ENCODE measurements around the gene CPXM1.
A peak's percentile ranks its signal among the peaks of the same experiment; 100 is the strongest.

Gene CPXM1

DNA sequence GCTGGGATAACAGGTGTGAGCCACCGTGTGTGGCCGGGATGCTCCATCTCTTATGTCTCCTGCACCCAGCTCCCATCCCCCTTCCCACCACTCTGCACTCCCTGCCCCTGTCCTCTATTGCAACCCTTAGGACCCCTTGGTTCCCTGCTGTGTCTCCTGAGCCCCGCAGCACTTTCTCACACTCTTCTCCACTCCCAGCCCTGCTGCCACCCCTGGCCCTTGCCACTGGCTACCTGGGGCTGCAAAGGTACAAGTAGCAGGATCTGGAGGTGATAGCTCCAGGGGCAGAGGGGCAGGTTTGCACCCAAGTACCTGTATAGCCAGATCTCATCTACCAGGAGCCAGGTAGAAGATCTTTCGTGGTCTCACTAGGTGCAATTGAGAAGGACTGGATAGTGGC, 6.6 kb upstream of the CPXM1 start:
- no peak overlapping the region for H3K27ac ChIP-seq
- DNase-seq (ENCODE audit: low read depth, low spot score): no peak
- no peaks in the 10 kb centered on the region for H3K9me3 ChIP-seq (ENCODE audit: low read depth, low read length)
- no peak overlapping the region for H3K4me3 ChIP-seq
- H3K36me3 ChIP-seq (ENCODE audit: insufficient read depth, low read length): no peaks in the 10 kb centered on the region
- TF ChIP-seq FOXP2 (optimal IDR thresholded peaks at IDR 0.05; ENCODE audit: control extremely low read depth, extremely low read length, insufficient read depth) (no peak), EZH2 (IDR thresholded peaks at IDR 0.05) (no peak), POLR2AphosphoS5 (IDR thresholded peaks at IDR 0.05; ENCODE audit: borderline replicate concordance, low read depth, low read length) (no peak)
- no peak overlapping the region for H3K9ac ChIP-seq (ENCODE audit: insufficient read length)

DNA sequence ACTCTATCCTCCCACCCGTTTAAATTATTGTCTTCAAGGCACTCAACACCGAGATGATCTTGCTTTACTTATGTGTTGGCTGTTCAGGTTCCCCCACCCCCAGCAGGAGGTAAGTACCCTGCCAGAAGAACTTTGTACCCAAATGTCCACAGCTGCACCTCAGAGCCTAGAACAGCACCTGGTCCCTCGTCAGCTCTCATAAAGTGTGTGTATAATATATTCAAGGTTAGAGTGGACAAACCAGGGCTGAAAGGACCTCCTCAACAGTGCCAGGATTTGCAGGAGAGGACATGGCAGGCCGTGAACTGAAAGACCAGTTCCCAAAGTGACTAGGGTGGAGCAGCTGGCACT, 5.9 kb upstream of the CPXM1 start:
- Histone ChIP-seq H3K9me3 (ENCODE audit: low read depth, low read length) (no peaks in the 10 kb centered on the region), H3K36me3 (ENCODE audit: insufficient read depth, low read length) (no peaks in the 10 kb centered on the region), H3K4me3 (no peak overlapping the region), H3K27ac (no peak overlapping the region), H3K9ac (ENCODE audit: insufficient read length) (no peak overlapping the region)
- no peak for TF ChIP-seq EZH2 (IDR thresholded peaks at IDR 0.05)
- TF ChIP-seq FOXP2 (optimal IDR thresholded peaks at IDR 0.05; ENCODE audit: control extremely low read depth, extremely low read length, insufficient read depth): no peak
- no peak for TF ChIP-seq POLR2AphosphoS5 (IDR thresholded peaks at IDR 0.05; ENCODE audit: borderline replicate concordance, low read depth, low read length)
- no peak for DNase-seq (ENCODE audit: low read depth, low spot score)

DNA sequence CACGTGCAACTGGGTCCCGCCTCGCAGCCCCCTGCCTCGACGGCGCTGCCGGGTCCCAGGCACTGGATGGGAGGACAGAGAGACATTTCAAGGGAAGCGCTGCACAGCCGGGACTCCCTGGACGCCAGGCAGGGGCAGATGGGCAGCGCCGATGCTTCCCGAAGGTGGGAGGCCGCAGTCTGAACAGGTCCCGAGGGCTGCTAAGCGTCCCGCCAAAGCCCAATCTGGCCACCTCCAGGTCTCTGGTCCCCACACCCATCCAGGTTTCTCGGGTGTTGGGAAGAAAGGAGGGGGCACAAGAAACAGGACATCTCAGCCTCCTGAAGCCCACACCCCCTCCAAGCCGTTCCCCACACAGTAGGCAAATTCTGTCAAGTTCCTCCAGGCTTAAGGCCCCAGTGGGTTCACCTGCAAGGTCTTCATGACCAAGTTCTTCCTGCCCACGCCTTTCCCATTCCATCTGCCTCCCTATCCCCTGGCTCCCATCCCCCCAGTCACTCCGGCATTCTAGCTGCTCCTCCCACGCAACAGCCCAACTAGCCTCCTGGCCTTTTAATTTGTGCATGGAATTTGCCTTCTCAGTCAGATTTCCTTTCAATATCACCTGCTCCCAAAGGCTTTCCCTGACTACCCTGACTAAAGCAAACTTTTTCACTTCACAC, 5.4 kb upstream of the CPXM1 start:
- TF ChIP-seq EZH2 (IDR thresholded peaks at IDR 0.05): no peak
- Histone ChIP-seq H3K9me3 (ENCODE audit: low read depth, low read length) (no peaks in the 10 kb centered on the region), H3K36me3 (ENCODE audit: insufficient read depth, low read length) (no peaks in the 10 kb centered on the region), H3K4me3 (no peak overlapping the region), H3K9ac (ENCODE audit: insufficient read length) (no peak overlapping the region), H3K27ac (no peak overlapping the region)
- DNase-seq (ENCODE audit: low read depth, low spot score): no peak

DNA sequence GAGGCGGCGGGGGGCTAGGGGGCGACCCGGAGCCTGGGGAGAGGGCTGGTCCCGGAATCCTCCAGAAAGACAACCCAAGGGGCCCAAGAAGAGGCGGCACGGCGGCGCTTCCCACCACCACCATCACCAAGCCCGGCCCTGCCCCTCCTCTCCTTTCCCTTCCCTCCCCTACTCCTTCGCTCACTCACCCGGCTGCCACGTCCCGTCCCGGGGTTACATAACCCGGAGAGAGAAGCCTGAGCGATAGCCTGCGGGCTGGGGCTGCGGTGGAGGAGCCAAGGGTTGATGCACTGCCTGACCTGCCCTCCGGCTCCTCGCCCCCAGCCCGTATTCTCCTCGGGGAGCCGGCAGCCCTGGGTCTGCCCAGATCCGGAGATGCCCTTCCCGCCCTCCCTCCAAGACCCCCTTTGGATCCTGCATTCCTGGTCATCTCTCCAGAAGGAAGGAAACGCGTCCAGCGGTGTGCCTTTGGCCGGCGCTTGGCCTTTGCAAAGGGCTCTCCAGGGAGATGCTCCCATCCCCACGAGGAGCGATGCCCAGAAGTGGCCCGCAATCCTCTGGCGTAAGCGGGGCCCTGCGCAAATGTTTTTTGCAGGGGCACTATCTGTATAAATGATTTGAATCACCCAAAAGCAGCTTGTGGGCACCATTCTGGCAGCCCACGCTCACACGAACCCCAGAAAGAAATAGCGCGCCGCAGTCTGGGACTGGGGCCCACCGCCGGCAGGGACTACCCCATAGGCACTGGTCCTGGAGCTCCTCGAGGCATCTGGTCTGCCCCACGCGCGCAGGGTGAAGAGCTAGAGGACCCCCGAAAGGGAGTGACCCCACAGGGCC, 4.6 kb upstream of the CPXM1 start:
- DNase-seq (ENCODE audit: low read depth, low spot score): no peak

DNA sequence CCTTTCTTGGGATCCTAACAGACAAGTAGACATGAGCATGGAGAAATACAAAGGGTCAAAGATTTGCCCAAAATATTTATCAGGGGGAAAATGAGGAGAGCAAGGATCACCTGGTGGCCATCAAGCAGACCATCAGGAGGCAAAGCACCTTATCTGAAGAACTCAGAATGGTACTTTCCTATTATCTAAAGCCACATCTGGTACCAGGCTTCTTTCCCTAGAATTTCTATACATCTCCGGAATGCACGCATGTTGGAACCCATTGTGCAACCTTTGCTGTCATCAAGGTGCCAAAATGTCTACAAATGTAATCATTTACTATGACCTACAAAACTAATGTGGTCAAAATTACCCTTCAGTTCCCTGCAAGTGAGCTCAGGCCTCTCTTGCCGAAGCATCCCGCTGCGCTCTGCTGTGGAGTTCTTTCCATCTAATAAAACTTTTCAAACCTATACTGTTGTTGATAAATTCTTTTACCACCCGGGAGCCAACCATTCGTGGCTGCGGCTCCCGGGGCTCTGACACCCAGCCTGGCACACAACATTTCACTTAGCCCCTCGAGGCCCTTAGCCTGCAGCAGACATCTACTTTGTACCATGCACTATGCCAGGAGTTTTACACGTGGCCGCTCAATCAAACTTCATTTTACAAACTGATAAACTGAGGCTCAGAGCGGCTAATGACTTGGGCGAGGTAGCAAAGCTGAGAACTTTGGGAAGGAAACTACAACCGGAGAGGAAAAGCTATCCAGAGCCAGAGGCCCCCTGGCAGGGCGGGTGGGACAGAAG, 3.8 kb upstream of the CPXM1 start:
- Histone ChIP-seq H3K27ac (no peak overlapping the region), H3K9me3 (ENCODE audit: low read depth, low read length) (no peaks in the 10 kb centered on the region), H3K36me3 (ENCODE audit: insufficient read depth, low read length) (no peaks in the 10 kb centered on the region), H3K4me3 (no peak overlapping the region), H3K9ac (ENCODE audit: insufficient read length) (no peak overlapping the region)
- TF ChIP-seq FOXP2 (optimal IDR thresholded peaks at IDR 0.05; ENCODE audit: control extremely low read depth, extremely low read length, insufficient read depth) (no peak), POLR2AphosphoS5 (IDR thresholded peaks at IDR 0.05; ENCODE audit: borderline replicate concordance, low read depth, low read length) (no peak), EZH2 (IDR thresholded peaks at IDR 0.05) (no peak)
- no peak for DNase-seq (ENCODE audit: low read depth, low spot score)

More for the DNA sequence above, 4.6 kb upstream of the CPXM1 start:
- Histone ChIP-seq H3K9ac (ENCODE audit: insufficient read length) (no peak overlapping the region), H3K27ac (no peak overlapping the region), H3K36me3 (ENCODE audit: insufficient read depth, low read length) (no peaks in the 10 kb centered on the region), H3K4me3 (no peak overlapping the region), H3K9me3 (ENCODE audit: low read depth, low read length) (no peaks in the 10 kb centered on the region)
- TF ChIP-seq POLR2AphosphoS5 (IDR thresholded peaks at IDR 0.05; ENCODE audit: borderline replicate concordance, low read depth, low read length) (no peak), FOXP2 (optimal IDR thresholded peaks at IDR 0.05; ENCODE audit: control extremely low read depth, extremely low read length, insufficient read depth) (no peak), EZH2 (IDR thresholded peaks at IDR 0.05) (no peak)

DNA sequence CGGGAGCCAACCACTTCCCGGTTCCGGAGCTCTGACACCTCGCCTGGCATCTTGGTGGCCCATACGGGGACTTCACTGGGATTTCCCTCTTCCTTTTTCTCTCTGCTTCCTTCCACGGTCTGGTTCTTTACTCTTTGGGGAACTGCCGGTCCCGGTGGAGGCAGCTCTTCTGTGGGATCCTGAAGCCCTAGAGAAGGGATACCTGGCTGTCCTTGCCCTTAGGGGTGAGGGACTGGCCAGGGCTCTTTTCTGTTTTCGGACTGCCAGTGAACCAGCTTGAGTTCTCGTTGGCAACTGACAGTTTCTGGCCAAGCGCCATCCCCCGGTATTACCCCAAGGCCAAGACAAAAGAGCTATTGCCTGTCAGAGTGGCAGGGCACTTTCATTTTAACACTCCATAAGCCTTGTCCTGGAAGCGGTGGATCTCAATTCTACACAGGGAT, 880 bp upstream of the CPXM1 start:
- H3K36me3 ChIP-seq (ENCODE audit: insufficient read depth, low read length): peaks cover 8% of the 10 kb centered on the region; the same call in 1 of the 2 replicates
- H3K9me3 ChIP-seq (ENCODE audit: low read depth, low read length): no peaks in the 10 kb centered on the region
- H3K9ac ChIP-seq (ENCODE audit: insufficient read length): no peak overlapping the region
- DNase-seq (ENCODE audit: low read depth, low spot score): no peak
- H3K27ac ChIP-seq: no peak overlapping the region
- TF ChIP-seq EZH2 (IDR thresholded peaks at IDR 0.05) (no peak), POLR2AphosphoS5 (IDR thresholded peaks at IDR 0.05; ENCODE audit: borderline replicate concordance, low read depth, low read length) (no peak), FOXP2 (optimal IDR thresholded peaks at IDR 0.05; ENCODE audit: control extremely low read depth, extremely low read length, insufficient read depth) (no peak)
- H3K4me3 ChIP-seq: no peak overlapping the region; the same call in 1 of the 2 replicates

DNA sequence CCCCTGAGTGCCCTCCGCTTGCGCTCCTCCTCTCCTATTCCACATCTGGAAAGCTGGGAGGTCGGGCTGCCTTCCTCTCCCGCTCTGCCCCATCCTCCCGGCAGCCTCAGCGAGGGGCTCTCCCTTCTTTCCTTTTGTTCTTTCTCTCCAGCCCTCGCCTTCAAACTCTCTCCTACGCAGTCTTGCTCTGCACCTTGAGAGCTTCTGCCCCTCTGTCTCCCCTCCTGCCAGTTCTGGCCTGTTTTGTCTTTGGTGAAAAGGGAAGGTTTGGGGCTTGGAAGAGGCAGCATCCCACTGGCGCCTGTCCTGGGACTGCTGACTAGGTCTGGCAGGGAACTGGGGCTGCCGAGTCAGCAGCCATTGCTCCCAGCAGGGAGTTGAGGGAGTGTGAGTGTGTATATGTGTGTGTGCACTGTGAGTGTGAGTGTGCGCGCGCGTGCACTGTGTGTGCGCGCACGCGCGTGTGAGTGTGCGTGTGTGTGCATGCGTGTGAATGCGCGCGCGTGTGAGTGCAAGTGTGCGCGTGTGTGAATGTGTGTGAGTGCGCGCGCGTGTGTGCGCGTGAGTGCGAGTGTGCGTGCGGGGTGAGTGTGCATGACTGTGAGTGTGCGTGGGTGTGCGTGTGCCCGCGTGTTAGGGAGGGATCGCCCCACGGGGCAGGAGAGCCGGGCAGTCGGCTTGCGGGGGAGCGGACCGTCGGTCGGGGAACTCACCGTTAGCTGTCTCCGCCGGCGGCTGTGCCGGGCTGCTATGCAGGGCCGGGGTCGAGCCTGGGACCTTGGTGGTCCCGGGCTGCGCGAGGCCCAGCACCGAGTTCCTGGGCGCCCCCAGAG, 523 bp downstream of the CPXM1 start:
- DNase-seq (ENCODE audit: low read depth, low spot score): no peak
- no peaks in the 10 kb centered on the region for H3K9me3 ChIP-seq (ENCODE audit: low read depth, low read length)
- peak overlapping the region; percentile 42 for H3K9ac ChIP-seq (ENCODE audit: insufficient read length)
- TF ChIP-seq POLR2AphosphoS5 (IDR thresholded peaks at IDR 0.05; ENCODE audit: borderline replicate concordance, low read depth, low read length) (no peak), FOXP2 (optimal IDR thresholded peaks at IDR 0.05; ENCODE audit: control extremely low read depth, extremely low read length, insufficient read depth) (no peak), EZH2 (IDR thresholded peaks at IDR 0.05) (no peak)
- no peak overlapping the region for H3K27ac ChIP-seq
- peaks cover 8% of the 10 kb centered on the region; the same call in 1 of the 2 replicates for H3K36me3 ChIP-seq (ENCODE audit: insufficient read depth, low read length)
- H3K4me3 ChIP-seq: peak overlapping the region; percentile 84
